ENCODE measurements around the gene NCAPH2. TPM values are rescaled to one million over a fixed set of nuclear protein-coding genes. Genes with fewer than 3 reads are reported as not detected.
"Not testable (repeated sequence)": the region's sequence is repeated elsewhere in the genome, so short reads cannot be mapped to it uniquely, and the experiment has no call there.

Gene NCAPH2
- total RNA-seq, 1 donor from 2014 or later = 14.4 TPM

DNA sequence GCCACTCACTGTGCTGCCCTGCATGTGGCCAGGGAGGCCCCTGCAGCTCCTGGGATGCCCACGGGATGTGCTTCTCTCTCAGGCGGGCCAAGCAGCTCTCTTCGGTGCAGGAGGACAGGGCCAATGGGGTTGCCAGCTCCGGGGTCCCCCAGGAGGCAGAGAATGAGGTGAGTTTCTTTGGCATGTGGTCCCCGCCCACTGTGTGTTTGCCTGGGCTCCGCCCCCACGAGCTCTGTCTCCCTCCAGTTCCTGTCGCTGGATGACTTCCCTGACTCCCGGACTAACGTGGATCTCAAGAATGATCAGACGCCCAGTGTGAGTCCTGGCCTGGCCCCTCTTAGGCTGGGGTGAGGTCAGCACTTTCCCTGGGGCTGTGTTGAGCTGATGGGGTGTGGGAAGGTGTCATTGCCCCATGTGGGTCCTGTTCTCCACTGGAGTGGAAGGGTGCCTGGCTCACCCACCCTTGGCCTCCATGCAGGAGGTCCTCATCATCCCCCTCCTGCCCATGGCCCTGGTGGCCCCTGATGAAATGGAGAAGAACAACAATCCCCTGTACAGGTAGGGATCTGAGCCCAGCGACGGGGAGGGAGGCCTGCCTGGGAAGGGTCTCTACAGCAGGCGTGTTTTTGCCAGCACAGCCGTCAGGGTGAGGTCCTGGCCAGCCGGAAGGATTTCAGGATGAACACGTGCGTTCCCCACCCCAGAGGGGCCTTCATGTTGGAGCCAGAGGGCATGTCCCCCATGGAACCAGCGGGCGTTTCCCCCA is 9.7 kb downstream of the NCAPH2 start:
- no peak for DNase-seq (ENCODE audit: low spot score)

GRCh38 chr22:50518606-50519005 is 10.6 kb downstream of the NCAPH2 start:
- no peak for DNase-seq (ENCODE audit: low spot score)

DNA sequence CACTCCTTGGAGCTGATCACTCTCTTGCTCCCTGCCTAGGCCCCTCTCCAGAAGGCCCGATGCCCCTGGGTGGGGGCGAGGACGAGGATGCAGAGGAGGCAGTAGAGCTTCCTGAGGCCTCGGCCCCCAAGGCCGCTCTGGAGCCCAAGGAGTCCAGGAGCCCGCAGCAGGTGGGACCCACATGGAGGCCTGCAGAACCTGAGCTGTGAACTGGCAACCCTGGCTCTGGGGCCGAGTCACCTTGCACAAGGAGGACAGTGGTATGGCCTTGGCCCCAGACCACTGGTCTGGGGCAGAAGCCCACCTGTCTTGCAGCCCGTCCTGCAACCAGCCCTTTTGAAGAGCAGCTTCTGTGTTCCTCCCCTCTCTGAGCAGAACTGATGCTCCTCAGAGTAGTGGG is 11.1 kb downstream of the NCAPH2 start:
- no peak for DNase-seq (ENCODE audit: low spot score)

- not testable (repeated sequence) for DNase-seq (ENCODE audit: low spot score)
Observed at GRCh38 chr22:50520184-50520583, 12.2 kb downstream of the NCAPH2 start.

DNA sequence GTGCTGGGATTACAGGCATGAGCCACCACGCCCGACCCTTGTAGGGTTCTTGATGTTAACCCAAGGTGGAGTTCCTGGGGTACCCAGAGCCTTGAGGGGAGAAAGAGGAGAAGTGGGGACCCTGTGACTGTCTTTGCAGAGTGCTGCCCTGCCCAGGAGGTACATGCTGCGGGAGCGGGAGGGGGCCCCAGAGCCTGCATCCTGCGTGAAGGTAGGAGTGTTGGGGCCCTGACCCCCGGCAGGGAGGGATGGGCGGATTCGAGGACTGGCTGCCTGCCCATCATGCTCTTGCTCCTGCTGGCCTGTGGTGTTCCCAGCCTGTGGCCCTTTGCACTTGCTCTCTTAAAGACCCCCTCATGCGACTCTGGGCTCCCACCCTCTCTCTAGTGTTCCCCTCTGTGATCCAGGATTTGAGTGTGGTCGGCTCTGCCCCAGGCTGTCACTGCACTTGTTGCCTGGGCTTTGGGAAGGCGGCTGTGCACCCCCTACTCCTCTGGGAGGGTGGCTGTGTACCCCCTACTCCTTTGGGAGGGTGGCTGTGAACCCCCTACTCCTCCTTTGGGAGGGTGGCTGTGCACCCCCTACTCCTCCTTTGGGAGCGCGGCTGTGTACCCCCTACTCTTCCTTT is 12.9 kb downstream of the NCAPH2 start:
- no peak for DNase-seq (ENCODE audit: low spot score)

- DNase-seq (ENCODE audit: low spot score) = no peak
Observed at GRCh38 chr22:50521710-50522109, 13.7 kb downstream of the NCAPH2 start.

GRCh38 chr22:50522208-50522805 is 14.3 kb downstream of the NCAPH2 start:
- DNase-seq (ENCODE audit: low spot score) = no peak

DNA sequence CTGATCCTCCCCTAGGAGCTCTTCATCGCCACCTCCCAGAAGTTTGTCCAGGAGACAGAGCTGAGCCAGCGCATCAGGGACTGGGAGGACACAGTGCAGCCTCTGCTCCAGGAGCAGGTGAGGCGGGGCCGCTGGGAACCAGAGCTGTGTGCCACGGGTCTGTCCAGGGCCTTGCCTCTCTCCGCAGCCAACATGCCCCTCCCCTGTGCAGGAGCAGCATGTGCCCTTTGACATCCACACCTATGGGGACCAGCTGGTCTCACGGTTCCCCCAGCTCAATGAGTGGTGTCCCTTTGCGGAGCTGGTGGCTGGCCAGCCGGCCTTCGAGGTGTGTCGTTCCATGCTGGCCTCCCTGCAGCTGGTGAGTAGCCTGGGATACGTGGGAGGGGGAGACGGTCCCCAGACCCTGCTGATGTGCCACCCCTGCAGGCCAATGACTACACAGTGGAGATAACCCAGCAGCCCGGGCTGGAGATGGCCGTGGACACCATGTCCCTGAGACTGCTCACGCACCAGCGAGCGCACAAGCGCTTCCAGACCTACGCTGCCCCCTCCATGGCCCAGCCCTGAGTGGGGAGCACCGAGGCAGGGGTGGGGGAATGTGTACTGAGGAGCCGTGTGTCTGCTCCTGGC is 14.9 kb downstream of the NCAPH2 start:
- DNase-seq (ENCODE audit: low spot score) = no peak

GRCh38 chr22:50523458-50523805 is 15.4 kb downstream of the NCAPH2 start:
- no peak for DNase-seq (ENCODE audit: low spot score)

DNA sequence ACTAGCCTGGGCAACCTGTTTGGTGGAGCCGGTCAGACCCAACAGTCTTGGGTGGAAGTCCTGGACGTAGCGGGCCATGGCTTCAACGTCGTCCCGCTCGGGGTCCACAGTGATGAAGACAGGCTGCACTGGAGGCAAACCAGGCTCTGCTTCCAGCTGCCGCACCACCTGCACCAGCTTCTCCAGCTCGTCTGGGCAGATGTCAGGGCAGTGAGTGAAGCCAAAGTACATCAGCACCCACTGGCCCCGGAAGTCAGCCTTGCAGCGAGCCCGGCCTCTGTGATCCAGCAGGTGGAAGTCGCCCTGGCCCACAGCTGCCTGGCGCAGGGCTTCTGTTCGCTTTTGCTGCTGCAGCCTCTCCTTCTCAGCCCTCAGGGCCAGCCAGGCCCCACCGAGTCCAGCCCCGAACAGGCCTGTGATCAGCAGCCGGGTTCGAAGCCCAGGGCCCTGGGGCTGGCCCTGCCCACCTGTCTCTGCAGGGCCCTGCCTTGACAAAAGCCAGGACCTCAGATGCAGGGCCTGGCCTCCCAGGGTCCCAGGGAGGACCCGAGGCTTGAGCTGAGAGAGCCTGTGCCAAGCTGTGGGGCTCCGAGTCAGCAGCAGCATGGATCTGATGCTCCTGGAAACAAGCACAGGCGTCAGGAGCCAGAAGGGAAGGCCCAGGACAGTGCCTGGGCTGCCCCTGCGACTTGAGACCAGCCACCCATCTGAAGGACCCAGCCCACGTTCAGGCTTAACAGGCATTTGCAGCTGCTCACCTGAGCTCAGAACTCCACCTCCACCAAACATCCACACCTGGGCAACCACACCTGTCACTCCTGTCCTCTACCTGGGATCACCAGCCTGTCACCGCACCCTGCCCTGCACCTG is 16.0 kb downstream of the NCAPH2 start:
- DNase-seq (ENCODE audit: low spot score) = no peak

GRCh38 chr22:50524676-50525103 is 16.7 kb downstream of the NCAPH2 start:
- DNase-seq (ENCODE audit: low spot score) = no peak

GRCh38 chr22:50525104-50525857 is 17.3 kb downstream of the NCAPH2 start, which contains the start of gene SCO2:
Gene SCO2 (minus strand): TSS chr22:50525598. CDS start chr22:50524411, 1,187 bp downstream.
- DNase-seq (ENCODE audit: low spot score) = peak; percentile 99

DNA sequence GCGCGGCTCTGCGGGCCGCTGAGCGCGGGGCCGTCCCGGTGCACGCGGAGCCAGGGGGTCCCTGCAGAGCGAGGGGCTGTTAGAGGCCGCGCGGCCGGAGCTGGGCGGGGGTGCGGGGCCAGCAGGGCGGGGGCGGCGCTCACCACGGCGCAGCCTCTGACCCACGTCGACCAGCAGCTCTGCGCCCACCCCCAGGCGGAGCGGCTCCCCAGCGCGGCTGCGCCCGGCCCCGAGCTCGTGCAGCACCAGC is 17.8 kb downstream of the NCAPH2 start:
- DNase-seq (ENCODE audit: low spot score) = peak; percentile 88

- no peak for DNase-seq (ENCODE audit: low spot score)
Observed at GRCh38 chr22:50526108-50526833, 18.2 kb downstream of the NCAPH2 start.

DNA sequence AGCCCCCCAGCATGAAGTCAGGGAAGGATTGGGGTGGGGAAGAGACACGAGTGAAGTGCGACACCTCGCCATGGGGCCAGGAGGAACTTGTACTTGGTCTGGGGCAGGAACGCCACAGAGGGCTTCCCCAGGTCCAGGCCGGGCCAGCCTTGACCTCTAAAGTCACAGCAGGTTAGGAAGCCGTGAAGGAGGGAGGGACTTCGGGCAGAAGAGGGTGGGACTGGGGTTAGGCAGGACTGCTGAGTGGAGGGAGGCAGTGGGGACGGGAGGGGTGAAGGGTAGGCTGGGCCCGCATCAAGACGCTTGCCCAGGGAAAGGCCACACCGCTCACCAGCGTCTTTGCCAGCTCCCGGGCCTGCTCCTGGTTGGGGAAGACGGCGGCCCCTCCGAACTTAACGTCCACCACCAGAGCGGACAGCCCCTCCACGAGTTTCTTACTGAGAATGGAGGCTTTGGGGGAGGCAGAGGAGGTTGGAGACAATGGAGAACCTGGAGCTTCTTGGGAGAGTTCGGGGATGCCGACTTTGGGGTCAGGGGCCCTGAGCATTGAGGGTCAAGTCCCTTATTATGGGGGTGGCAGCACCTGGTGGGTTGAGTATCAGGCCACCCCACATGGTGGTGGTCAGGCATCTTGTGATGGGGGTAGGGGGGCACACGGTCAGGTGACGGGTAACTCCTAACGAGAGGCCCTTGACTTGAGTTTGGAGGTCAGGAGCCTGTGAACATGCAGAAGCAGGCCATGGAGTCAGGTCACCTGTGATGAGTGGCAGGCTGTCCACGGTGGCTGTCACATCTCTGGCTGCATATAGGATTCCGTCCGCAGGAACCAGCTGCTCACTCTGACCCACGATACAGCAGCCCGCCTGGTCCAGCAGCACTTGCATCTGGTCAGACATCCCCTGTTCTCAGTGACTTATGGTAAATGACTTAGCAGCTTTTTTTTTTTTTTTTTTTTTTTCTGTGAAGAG is 19.1 kb downstream of the NCAPH2 start:
- DNase-seq (ENCODE audit: low spot score) = peak; percentile 73

- no peak for DNase-seq (ENCODE audit: low spot score)
Observed at GRCh38 chr22:50527921-50528681, 20.1 kb downstream of the NCAPH2 start.

GRCh38 chr22:50528682-50529415 is 20.8 kb downstream of the NCAPH2 start:
- DNase-seq (ENCODE audit: low spot score) = no peak

Data from umbilical cord (tissue), 2 donors.